ENCODE measurements around the gene DOCK4.

DNA sequence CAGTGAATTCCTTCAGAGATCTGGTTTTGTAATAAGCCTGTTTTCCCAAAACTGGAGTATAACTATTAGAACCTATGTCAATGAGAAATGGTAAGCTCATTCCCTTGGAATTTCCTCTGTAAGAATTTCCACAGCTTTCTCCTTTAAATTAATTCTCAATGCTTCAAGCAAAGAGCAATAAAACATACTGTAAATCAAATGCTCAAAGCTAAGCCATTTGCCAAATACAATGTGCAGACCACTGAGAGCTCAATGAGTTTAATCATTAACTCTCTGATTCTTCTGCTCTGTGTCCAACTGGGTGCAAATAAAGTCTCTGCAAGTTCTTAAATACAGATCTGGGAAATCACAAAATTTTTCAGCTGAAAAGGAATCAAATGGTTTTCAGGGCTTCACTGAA, 416.3 kb downstream of the DOCK4 start:
- TF ChIP-seq, protein P1, sequence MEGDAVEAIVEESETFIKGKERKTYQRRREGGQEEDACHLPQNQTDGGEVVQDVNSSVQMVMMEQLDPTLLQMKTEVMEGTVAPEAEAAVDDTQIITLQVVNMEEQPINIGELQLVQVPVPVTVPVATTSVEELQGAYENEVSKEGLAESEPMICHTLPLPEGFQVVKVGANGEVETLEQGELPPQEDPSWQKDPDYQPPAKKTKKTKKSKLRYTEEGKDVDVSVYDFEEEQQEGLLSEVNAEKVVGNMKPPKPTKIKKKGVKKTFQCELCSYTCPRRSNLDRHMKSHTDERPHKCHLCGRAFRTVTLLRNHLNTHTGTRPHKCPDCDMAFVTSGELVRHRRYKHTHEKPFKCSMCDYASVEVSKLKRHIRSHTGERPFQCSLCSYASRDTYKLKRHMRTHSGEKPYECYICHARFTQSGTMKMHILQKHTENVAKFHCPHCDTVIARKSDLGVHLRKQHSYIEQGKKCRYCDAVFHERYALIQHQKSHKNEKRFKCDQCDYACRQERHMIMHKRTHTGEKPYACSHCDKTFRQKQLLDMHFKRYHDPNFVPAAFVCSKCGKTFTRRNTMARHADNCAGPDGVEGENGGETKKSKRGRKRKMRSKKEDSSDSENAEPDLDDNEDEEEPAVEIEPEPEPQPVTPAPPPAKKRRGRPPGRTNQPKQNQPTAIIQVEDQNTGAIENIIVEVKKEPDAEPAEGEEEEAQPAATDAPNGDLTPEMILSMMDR (IDR thresholded peaks at IDR 0.05), result no peak
- TF ChIP-seq POLR2A (IDR thresholded peaks at IDR 0.05), result no peak
